Breast epithelium (tissue), 3 donors: Measurements from ENCODE around the gene SEC24C.

Experiments used
- POLR2A ChIP-seq: fragments of 450-650 bp; IDR thresholded peaks from one replicate; pipeline ENCODE4 v1.6.1; 2016; ENCODE audit warnings: antibody characterized with exemption, mild to moderate bottlenecking, moderate library complexity
- POLR2AphosphoS5 ChIP-seq, 3 donors: sonication (generic); formaldehyde crosslinking; IDR thresholded peaks; one replicate each; pipeline ENCODE4 v1.6.1; 2017; ENCODE audit warnings: antibody characterized with exemption in 3 of 3
- TF ChIP-seq, protein P1 (sequence below), 3 donors: fragments of 450-650 bp; IDR thresholded peaks; one replicate each; pipeline ENCODE4 v1.5.1; 2016 to 2017; ENCODE audit warnings: antibody characterized with exemption in 3 of 3, mild to moderate bottlenecking in 3 of 3, moderate library complexity in 3 of 3

DNA sequence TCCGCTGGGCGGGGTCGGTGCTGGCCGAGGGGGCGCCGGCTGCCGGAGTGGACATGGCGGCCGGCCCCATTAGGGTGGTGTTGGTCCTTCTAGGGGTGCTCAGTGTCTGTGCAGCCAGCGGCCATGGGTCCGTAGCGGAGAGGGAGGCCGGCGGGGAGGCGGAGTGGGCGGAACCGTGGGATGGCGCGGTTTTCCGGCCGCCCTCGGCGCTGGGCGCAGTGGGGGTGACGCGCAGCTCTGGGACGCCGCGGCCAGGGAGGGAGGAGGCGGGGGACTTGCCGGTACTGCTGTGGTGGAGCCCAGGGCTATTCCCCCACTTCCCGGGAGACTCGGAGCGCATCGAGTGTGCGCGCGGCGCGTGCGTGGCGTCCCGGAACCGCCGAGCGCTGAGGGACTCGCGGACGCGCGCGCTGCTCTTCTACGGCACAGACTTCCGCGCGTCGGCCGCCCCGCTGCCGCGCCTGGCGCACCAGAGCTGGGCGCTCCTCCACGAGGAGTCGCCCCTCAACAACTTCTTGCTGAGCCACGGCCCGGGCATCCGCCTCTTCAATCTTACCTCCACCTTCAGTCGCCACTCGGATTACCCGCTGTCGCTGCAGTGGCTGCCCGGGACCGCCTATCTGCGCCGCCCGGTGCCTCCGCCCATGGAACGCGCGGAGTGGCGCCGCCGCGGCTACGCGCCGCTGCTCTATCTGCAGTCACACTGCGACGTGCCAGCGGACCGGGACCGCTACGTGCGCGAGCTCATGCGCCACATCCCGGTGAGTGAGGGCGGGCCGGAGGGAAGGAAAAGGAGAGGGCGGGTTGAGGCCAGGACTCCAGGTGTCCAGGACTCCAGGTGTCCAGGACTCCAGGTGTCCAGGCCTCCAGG is 28.3 kb downstream of the SEC24C start:
- TF ChIP-seq, protein P1, sequence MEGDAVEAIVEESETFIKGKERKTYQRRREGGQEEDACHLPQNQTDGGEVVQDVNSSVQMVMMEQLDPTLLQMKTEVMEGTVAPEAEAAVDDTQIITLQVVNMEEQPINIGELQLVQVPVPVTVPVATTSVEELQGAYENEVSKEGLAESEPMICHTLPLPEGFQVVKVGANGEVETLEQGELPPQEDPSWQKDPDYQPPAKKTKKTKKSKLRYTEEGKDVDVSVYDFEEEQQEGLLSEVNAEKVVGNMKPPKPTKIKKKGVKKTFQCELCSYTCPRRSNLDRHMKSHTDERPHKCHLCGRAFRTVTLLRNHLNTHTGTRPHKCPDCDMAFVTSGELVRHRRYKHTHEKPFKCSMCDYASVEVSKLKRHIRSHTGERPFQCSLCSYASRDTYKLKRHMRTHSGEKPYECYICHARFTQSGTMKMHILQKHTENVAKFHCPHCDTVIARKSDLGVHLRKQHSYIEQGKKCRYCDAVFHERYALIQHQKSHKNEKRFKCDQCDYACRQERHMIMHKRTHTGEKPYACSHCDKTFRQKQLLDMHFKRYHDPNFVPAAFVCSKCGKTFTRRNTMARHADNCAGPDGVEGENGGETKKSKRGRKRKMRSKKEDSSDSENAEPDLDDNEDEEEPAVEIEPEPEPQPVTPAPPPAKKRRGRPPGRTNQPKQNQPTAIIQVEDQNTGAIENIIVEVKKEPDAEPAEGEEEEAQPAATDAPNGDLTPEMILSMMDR (IDR thresholded peaks at IDR 0.05), result peak in 1 of 3 donors; percentile 20
- TF ChIP-seq POLR2A (peak; percentile 68), POLR2AphosphoS5 (IDR thresholded peaks at IDR 0.05) (peak; percentile 64 to 90 (median 74))
